ENCODE data around the gene PUSL1.
"Not testable (repeated sequence)": the region's sequence is repeated elsewhere in the genome, so short reads cannot be mapped to it uniquely, and the experiment has no call there.

PUSL1 gene

DNA sequence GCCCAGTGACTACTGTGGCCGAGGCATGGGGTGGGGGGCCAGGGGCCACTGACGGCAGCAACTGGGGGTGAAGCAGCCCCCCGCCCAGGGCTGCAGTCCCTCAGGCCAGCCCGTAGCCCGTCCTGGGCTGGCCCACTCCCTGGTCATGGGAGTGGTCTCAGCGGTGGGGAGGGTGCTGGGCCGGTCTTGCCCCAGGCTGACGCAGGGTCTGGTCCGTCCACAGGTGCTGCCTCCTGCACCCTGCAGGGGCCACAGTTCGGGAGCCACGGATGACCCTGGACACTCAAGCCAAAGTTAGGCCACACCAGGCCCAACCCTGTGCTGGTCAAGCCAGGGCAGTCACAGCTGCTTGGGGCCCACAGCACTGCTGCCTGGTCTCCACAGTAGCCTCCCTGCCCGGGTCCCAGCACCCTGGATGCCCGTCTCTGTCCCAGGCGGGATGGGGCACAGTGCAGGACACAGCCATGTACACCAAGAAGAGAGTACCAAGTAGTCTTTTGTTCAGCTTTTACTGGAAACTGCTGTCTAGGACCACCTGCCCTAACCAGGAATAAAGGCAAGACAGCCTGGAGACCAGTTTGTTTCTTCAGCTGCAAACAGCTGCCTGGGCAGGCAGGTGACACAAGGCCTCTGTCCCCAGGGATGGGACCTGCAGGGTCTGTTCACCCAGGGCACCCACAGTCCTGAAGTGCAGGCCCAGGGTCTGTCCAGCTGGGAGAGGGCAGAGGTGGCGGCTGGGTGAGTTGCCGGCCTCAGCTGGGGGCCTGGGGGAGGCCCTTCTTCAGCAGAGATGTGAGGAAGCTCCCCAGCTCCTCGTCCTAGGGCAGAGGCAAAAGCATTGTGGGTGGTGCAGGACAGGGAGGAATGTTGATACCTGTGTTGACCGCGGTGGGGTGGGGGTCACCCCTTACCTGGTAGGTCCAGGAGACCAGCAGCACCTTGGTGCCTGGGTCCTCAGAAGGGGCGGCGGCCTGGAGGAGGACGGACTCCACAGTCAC, 3.0 kb downstream of the PUSL1 start:
- no peak for DNase-seq

DNA sequence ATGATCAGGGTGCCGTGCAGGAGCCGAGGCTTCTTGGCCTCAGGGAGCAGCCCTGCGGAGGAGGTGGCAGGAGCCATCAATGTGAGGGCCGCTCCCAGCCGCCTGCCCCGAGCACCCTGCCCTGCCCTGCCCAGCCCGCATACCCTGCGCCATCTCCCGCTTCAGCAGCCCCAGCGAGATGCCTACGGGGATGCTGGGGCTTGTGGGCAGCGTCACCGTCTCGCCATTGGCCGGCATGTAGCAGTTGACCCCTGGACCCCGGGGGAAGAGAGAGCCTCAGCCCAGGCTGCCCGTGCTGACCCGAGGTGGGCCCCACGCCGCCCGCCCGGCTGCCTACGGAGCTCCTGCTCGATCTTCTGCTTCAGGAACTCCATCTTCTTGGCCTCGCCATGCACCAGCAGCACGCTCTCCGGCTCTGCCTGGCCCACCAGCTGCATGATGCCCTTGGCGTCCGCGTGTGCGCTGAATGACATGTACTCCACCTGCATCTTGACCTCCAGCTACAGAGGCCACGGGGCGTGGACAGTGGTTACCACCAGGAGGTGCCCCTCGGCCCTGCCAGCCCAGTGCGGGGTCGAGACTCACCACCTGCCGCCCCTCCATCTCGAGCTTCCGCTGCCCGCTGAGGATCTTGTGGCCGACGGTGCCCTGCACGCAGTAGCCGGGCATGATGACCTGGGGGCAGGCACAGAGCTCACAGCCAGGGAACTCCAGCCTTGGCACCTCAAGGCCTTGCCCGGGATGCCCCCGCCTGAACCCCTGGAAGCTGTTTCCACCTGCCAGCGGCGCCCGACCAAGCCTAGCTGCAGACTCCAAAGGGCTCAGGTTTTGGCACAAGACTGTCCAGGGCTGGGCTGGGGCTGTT, 4.3 kb downstream of the PUSL1 start:
- no peak for DNase-seq

DNA sequence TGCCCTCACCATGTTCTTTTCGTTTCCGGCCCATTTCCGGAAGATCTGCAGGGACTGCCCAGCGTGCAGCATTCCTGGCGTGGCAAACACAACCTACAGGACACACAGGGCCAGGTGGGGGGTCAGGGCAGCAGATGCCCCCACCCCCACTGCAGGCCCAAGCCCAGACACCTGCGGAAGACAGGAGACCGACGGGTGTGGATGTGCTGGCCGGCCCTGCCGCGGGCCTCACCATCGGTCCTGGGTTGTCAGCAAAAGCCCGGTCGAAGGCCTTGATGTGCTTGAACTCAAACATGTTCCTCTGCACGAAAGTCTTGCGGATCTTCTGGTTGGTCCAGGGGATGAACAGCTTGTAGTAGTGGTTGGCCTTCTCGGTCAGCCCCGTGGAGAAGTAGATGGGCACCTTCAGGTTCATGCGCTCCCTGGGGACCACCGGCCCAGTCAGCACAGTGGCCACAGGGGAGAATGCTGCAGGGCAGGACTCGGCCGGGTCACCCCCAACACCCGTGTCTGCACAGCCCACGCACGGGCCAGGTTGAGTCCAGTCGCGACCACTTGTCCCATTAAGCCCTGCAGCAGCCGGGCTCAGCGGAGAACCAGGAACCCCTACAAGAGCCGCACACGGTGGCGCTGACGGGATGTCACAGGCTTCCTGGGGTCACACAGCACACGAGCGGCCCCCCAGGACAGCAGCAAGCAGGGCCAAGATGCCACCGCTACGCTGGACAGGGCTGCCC, 5.3 kb downstream of the PUSL1 start:
- DNase-seq = no peak

DNA sequence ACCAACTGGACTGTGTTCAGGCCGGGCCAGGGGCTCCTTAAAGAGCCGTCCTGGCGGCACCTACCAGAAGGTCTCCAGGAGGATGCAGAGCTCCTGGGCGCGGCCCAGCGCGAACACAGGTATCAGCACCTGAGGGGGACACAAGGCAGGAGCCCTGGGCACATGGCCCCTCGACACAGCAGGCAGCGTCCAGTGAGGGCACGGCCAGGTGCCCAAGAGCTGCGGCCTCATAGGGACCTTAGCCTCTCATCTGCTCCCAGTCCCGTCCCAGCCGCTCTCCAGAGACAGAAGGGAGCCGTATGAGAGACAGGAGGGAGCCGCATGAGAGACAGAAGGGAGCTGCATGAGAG, 5.8 kb downstream of the PUSL1 start:
- DNase-seq = no peak

DNA sequence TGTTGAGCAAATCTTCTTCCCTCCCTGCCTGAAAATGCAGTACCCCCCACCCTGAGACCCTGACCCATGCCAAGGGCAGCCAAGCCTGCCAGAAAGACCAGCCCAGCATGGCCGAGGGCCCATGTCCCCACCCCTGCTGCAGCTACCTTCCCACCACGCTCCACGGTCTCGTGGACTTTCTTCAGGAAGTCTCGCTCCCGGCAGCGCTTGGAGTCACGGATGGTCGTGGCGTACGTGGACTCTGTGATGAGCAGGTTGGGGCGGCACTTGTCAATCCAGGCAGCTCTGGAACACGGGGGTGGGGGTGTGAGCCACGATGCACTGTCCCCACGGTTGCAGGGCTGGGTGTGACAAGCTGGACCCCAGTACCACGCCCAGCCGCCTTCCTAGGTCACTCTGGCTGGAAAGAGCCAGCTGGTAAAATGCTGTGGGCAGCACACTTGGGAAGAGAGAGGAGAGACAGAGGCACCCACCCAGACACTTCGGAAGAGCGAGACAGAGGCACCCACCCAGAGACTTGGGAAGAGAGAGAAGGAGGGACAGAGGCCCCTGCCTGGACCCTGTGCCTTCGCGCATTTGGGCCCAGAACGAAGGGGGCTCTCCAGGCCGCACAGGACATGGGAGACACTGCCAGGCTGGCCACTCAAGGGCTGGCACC, 6.4 kb downstream of the PUSL1 start:
- DNase-seq = no peak

DNA sequence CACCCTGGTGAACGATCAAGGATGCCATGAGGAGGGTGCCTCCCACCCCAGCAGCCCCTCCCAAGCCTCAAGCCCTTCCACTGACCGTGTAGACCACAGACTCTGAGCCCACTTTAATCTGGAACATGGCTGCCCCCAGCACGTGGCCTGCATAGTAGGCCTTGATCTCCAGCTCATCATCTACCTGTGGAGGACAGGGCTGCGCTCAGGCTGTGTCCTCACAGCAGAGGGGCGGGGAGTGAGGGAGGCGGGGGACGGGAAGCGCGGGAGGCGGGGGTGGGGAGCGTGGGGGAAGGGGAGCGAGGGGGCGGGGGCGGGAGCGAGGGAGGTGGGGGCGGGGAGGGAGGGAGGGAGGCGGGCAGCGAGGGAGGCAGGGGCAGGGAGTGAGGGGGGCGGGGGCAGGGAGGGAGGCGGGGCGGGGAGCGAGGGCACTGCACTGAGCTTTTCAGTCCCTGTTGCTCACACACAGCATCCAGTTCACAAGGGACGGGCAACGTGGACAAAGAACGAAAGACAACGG, 7.1 kb downstream of the PUSL1 start:
- no peak for DNase-seq

DNA sequence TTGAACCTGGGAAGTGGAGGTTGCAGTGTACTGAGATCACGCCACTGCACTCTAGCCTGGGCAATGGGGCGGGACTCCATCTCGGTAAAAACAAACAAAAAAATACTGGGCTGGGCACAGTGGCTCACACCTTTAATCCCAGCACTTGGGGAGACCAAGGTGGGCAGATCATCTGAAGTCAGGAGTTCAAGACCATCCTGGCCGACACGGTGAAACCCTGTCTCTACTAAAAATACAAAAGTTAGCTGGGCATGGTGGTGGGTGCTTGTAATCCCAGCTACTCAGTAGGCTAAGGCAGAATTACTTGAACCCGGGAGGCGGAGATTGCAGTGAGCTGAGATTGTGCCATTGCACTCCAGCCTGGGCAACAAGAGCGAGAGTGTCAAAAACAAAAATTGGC, 7.8 kb downstream of the PUSL1 start:
- DNase-seq = not testable (repeated sequence)

DNA sequence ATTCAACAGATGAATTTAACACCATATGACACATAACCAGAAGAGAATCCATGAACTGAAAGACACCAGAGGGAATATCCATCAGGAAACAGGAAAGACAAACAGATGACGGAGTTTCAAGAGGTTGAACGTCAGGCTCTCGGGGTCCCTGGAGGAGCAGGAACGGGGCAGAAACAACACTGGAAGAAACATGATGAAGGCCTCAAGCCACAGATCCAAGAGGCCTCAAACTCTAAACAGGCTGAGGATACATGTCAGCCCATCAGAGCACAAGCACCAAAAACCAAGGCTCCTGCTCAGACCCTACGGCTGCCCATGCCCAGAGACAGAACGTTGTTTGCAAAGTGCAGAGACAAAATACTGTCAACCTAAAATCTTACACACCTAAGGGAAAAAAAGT, 9.0 kb downstream of the PUSL1 start:
- no peak for DNase-seq

DNA sequence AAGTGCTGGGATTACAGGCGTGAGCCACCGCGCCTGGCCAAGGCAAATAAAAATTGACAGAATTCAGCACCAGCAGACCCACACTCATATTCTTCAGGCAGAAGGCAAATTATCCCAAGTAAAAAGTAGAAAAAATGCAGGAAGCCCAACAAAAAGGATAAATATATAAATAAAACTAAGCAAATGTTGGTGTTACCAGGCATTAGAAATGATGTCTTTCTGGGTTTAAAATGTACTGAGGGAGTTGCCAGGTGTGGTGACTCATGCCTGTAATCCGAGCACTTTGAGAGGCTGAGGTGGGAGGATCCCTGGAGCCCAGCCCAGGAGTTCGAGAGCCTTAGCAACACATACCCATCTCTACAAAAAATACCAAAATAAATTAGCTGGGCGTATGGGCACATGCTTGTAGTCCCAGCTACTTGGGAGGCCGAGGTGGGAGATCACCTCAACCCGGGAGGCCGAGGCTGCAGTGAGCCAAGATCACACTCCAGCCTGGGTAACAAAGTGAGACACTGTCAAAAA, 9.8 kb downstream of the PUSL1 start:
- no peak for DNase-seq

DNA sequence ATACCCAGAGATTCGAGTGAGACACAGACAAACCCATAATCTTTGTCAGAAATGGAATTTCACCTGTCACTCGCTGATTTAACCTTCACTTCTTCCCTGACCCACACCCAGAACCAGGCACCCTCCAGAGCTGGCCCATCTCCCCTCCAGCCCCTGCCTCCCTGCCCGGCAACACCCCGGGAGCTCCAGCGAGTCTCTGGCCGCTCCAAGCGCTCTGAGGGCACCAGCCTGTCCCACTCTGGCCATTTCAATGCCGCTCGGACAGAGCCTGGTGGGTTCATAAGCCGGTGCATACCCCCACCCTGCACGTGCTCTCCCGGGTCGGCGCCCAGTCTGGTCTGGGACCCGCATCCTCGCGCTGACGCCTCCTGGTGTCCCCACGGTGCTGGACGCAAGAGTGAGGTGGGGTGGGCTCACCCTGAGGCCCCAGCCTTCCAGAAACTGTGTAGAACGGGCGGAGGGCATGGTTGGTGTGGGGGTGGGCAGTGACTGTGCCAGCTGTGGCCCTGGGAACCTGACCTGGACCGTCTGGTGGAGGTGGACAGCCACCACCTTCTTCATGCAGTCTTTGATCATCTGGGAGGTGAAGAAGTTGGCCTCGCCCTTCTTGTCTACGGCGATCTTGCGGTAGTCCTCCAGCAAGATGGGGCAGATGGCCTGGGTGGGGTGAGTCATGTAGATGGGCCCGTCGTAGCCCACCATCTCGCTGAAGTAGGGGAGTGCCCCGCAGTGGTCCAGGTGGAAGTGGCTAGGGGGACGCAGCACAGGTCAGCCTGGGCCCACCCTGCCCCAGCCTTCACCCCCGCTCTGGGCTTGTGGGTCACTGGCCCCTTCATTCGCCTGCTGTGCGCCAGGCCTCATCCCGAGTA, 10.6 kb downstream of the PUSL1 start:
- DNase-seq = no peak

DNA sequence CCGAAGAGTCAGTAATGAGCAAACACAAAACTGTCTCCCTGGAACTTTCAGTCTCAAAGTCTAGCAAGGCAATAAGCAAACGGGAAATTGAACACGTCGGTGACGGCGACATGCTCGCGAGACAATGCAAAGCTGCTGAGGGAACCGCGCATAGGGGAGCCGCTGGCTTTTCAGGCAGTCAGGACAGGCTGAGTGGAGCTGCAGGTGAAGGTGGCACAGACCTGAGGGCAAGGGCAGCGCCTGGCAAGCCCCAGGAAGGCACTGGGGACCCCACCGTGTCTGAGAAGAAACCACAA, 11.2 kb downstream of the PUSL1 start:
- DNase-seq = no peak

DNA sequence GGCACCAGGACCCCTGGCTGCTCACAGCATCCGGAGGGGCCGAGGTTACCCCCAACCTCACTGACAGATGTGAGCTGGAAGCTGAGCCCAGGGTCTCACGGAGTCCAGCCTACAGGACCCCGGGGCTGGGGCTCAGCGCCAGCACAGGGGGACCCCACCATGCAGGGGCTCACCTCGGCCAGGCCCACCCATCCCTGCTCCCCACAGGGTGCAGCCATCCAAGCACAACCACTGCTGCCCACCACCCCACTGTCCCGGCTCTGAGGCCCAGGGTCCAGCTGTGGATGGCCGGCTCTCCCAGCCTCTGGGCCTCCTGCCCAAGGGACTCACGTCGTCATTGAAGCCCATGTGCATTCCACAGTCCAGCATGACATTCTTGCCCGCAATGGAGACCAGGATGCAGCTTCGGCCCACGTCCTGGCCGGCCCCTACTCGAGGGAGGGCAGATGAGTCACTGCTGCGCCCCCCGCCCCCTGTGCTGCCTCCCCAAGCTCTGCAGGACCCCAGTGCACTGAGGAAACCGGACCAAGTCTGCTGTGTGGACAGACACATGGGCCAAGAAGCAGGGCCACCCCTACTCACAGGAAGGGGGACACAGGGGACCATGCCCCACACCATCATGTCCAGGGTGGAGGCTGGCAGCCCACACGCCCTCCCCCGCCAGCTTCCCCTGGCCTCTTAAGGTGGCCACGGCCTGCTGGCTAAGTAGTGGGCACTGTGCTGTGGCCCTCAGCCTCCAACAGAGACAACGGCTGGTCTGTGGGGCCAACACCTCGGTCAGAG, 12.5 kb downstream of the PUSL1 start:
- DNase-seq = no peak

DNA sequence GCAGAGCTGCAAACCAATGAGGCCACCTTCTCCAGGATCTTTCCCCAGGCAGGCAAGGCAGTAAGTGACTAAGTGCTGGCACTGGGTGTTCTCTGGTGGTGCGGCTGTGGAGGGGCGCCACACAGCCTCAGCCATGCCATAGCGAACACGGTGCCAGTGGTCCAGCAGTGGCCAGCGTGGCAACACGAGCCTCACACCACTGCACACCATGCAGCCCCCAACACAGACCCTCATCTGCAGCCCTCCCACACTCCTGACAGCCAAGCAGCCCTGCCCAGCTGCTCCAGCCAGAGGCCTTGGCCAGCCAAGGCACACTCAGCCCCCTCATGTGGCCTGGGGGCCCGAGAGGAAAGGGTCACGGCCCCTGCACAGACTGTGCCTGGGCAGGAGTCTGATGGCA, 13.1 kb downstream of the PUSL1 start:
- DNase-seq = no peak

DNA sequence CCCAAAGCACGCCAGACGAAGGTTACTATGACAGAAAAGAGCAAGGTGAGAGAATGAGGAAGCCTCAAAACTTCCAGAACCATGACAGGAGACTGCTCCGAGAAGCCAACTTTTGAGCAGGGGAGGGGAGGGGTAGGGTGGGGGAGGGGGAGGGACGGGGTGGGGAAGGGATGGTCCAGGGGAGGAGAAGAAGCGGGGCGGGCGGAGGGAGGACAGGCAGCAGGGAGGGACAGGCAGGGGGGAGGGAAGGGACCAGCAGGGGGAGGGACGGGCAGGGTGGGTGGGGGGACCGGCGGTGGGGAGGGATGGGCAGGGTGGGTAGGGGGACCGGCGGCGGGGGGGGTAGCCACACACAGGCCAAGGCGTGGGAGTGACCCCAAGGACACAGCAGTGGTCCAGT, 14.0 kb downstream of the PUSL1 start:
- no peak for DNase-seq

DNA sequence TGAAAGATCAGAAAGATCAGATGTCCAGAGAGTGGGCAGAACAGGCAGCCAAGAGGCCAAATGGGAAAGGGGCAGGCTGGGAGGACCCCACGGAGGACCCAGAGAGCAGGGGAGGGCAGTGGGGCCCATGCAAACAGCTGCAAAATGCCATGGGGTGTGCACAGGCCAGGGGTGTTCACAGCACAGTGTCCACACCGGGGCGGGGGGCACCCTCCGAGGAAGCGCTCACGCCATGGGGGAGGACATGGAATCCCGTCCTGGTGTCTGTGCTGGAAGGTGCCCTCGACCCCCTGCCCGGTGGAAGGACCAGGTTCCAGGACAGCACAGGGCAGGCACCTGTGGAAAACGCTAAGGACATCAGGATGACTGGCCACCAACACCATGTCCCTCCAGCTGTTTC, 14.6 kb downstream of the PUSL1 start:
- no peak for DNase-seq

DNA sequence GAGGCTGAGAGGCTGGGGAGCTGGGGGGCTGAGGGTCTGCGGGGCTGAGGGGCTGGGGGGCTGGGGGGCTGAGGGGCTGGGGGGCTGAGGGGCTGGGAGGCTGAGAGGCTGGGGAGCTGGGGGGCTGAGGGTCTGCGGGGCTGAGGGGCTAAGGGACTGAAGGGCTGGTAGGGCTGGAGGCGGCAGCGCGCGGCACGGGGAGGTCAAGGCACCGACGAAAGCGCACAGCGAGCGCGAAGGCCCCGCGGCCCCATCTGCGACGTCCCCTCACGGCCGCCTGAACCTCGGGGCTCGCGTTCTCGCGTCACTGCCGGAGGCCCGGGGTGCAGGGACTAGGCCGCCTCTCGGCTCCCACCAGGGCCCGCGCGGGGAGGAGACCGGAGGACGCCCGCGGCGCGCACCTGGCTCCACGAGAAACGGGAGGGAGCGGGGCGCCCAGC, 15.7 kb downstream of the PUSL1 start:
- no peak for DNase-seq

DNA sequence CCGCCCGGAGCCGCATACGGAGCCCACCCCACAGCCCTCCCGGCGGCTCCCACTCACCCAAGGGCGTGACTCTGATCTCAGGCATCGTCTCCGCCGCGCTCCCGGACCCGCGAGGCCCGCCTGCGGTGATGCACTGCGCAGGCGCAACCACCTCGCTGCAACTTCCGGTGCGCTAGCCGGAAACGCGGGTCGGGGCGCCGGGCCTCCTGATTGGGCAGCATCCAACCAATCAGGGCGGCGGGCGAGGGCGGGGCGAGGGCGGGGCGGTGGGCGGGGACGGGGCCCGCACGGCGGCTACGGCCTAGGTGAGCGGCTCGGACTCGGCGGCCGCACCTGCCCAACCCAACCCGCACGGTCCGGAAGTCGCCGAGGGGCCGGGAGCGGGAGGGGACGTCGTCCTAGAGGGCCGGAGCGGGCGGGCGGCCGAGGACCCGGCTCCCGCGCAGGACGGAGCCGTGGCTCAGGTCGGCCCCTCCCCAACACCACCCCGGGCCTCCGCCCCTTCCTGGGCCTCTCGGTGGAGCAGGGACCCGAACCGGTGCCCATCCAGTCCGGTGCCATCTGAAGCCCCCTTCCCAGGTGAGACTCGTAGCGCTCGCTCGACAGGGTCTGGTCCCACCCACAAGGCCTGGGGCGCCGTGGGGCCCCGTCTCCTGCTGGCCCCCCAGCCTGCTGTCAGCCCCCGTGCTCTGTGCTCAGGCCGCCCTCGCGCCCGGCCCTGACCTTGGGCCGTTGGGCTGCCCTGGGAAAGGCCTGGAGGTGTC, 16.3 kb downstream of the PUSL1 start, which contains the start of the genes CPTP and INTS11:
TSS of gene CPTP (plus strand) at position 279 of the 764 bp plus-strand sequence. CDS start 2,109 bp downstream, outside the sequence.
TSS of gene INTS11 (minus strand) at position 137 of the 764 bp plus-strand sequence. CDS start at position 85, 52 bp downstream.
- DNase-seq = peak; percentile 92

DNA sequence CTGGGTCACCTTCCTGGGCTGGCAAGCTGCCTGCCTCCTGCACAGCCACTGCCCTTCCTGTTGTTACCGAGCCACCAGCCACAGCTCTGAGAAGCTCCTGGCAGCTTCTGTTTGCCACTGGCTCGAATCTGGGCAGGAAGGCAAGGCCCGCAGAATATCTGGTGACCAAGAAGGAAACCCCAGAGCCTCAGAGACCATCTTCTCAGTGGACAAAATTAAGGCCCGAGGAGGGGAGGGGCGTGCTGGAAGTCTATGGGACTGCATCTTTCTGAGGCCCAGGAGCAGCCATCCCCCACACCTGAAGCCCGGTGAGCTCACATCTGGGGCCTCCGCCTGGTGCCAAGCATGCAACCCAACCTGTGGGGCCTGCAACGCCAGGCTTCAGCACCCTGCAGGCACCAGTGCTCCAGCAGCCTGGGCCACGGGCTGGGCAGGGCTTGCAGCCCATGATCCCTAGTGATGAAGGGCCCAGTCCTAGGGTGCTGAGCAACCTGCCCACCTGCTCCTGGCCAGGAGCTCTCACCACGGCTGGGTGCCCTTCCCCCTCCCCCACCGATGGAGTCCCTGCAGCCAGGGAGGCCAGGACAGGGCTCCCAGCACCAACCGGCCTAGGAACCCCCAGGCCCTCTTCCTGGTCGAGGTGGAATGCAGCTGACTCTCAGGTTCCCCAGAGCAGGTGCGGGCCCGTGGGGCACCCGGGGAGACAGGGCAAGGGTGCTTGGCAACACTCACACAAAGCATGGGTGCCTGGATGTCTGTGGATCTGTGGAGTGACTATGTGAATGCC, 17.1 kb downstream of the PUSL1 start:
- DNase-seq = no peak

Measured in activated effector memory CD4-positive, alpha-beta T cell treated with Interleukin-2 at 50 U/mL for 16 hours (primary cell).